Neuronal stem cell (in vitro differentiated cells): ENCODE results near the gene TBC1D14.

Source experiments
- DNase-seq: peaks from one replicate; pipeline ENCODE4 v3.0.0-alpha.2; 2013; ENCODE audit warnings: low spot score
- H2AFZ ChIP-seq: one replicate; pipeline ENCODE4 v1.6.1; 2013; ENCODE audit warnings: mild to moderate bottlenecking, low read length, inconsistent platforms
- H2AK5ac ChIP-seq: 2 replicates; pipeline ENCODE4 v1.6.1; 2013; ENCODE audit warnings: low read depth, mild to moderate bottlenecking, inconsistent platforms, low read length, moderate library complexity, mixed read lengths
- H2BK120ac ChIP-seq: 2 replicates; pipeline ENCODE4 v1.6.1; 2013; ENCODE audit warnings: low read depth, mild to moderate bottlenecking, inconsistent platforms, low read length, moderate library complexity, mixed read lengths
- H2BK12ac ChIP-seq: one replicate; pipeline ENCODE4 v1.6.1; 2013; ENCODE audit warnings: low read length, inconsistent platforms
- H2BK15ac ChIP-seq: 2 replicates; pipeline ENCODE4 v1.6.1; 2013; ENCODE audit warnings: mild to moderate bottlenecking, low read length, inconsistent platforms, mixed read lengths
- H2BK5ac ChIP-seq: one replicate; pipeline ENCODE4 v1.6.1; 2013; ENCODE audit warnings: inconsistent platforms, mild to moderate bottlenecking, low read length, moderate library complexity
- H3K14ac ChIP-seq: one replicate; pipeline ENCODE4 v1.6.1; 2013; ENCODE audit warnings: low read length, inconsistent platforms
- H3K18ac ChIP-seq: 2 replicates; pipeline ENCODE4 v1.6.1; 2013; ENCODE audit warnings: low read length, inconsistent platforms
- H3K23ac ChIP-seq: 2 replicates; pipeline ENCODE4 v1.6.1; 2013; ENCODE audit warnings: low read depth, mild to moderate bottlenecking, mixed read lengths, low read length, inconsistent platforms; ENCODE audit not compliant: poor library complexity
- H3K27ac ChIP-seq: replicated peaks from 3 replicates; pipeline ENCODE4 v1.5.1; 2013; ENCODE audit warnings: low read length, inconsistent platforms
- H3K27me3 ChIP-seq, 3 experiments: 2 replicates each; pipeline ENCODE4 v1.6.1; 2013; ENCODE audit warnings: low read length in 3 of 3, mild to moderate bottlenecking in 2 of 3, inconsistent platforms in 1 of 3, low read depth in 1 of 3, mixed read lengths in 1 of 3, moderate library complexity in 1 of 3; ENCODE audit not compliant: control insufficient read depth in 3 of 3, insufficient read depth in 3 of 3
- H3K36me3 ChIP-seq, 2 donors: replicated peaks in 1 of 2; 2 replicates each; pipeline ENCODE4 v1.6.1; 2013; ENCODE audit warnings: low read length in 2 of 2; ENCODE audit not compliant: control insufficient read depth in 2 of 2, insufficient read depth in 2 of 2
- H3K4ac ChIP-seq: 2 replicates; pipeline ENCODE4 v1.6.1; 2013; ENCODE audit warnings: inconsistent platforms, mild to moderate bottlenecking, low read length, moderate library complexity
- H3K4me1 ChIP-seq, 2 donors: 1 replicate in 1 of 2; 2 replicates in 1 of 2; pipeline ENCODE4 v1.6.1; 2013; ENCODE audit warnings: low read length in 2 of 2, low read depth in 1 of 2; ENCODE audit not compliant: control insufficient read depth in 2 of 2, insufficient read depth in 1 of 2
- H3K4me2 ChIP-seq: one replicate; pipeline ENCODE4 v1.6.1; 2013; ENCODE audit warnings: mild to moderate bottlenecking, low read length, inconsistent platforms; ENCODE audit not compliant: insufficient read depth, poor library complexity, severe bottlenecking
- H3K4me3 ChIP-seq, 2 donors: 2 replicates each; pipeline ENCODE4 v1.5.1; 2013; ENCODE audit warnings: low read length in 2 of 2, mild to moderate bottlenecking in 2 of 2, inconsistent platforms in 1 of 2, moderate library complexity in 1 of 2
- H3K79me1 ChIP-seq: one replicate; pipeline ENCODE4 v1.6.1; 2013; ENCODE audit warnings: low read depth, mild to moderate bottlenecking, inconsistent platforms, low read length, moderate library complexity
- H3K9ac ChIP-seq: one replicate; pipeline ENCODE4 v1.6.1; 2013; ENCODE audit warnings: mild to moderate bottlenecking, low read depth, low read length, inconsistent platforms; ENCODE audit not compliant: poor library complexity
- H3K9me3 ChIP-seq, 2 donors: replicated peaks in 1 of 2; 2 replicates each; pipeline versions ENCODE3 to v1.6.1; 2013; ENCODE audit warnings: low read length in 2 of 2, mild to moderate bottlenecking in 2 of 2, inconsistent platforms in 1 of 2, low read depth in 1 of 2, mixed read lengths in 1 of 2, moderate library complexity in 1 of 2; ENCODE audit not compliant: control insufficient read depth in 2 of 2, insufficient read depth in 1 of 2
- H4K8ac ChIP-seq: one replicate; pipeline ENCODE4 v1.6.1; 2013; ENCODE audit warnings: low read depth, mild to moderate bottlenecking, inconsistent platforms, low read length, moderate library complexity
- H4K91ac ChIP-seq: one replicate; pipeline ENCODE4 v1.6.1; 2013; ENCODE audit warnings: low read length, low read depth, mild to moderate bottlenecking, inconsistent platforms; ENCODE audit not compliant: poor library complexity
- WGBS, 2 donors: extraction: QIAGEN DNeasy Blood & Tissue Kit; methylation state at CpG; one replicate each; pipeline ENCODE4 v1.1.7; 2013; ENCODE audit warnings: missing lambda C conversion rate in 2 of 2, mixed read lengths in 1 of 2; ENCODE audit not compliant: insufficient read length in 2 of 2, insufficient replicate concordance in 1 of 2; ENCODE audit errors: extremely low coverage in 2 of 2; 5-methylcytosine and 5-hydroxymethylcytosine counted together

The TBC1D14 gene

GRCh38 chr4:7052313-7052712, 142.7 kb downstream of the TBC1D14 start:
- H3K4me3 ChIP-seq: peak overlapping the region in 1 of 2 donors; percentile 45
- H3K4ac ChIP-seq: no peak overlapping the region
- H2BK5ac ChIP-seq: no peak overlapping the region
- no peaks in the 10 kb centered on the region for H3K27me3 ChIP-seq
- H3K14ac ChIP-seq: no peak overlapping the region
- H3K79me1 ChIP-seq: peaks cover 17% of the 10 kb centered on the region
- no peak overlapping the region for H3K18ac ChIP-seq
- H3K4me1 ChIP-seq: no peaks in the 10 kb centered on the region
- no peak overlapping the region for H4K8ac ChIP-seq
- WGBS, 2 donors: no CpG with 5 or more reads among the region's 14 CpGs
- H3K4me2 ChIP-seq: no peak overlapping the region
- H2BK12ac ChIP-seq: no peak overlapping the region
- peaks cover 0 to 4% of the 10 kb centered on the region in 2 donors for H3K9me3 ChIP-seq
- H3K23ac ChIP-seq: no peak overlapping the region
- peaks cover 15 to 54% of the 10 kb centered on the region in 2 donors for H3K36me3 ChIP-seq
- no peak overlapping the region for H4K91ac ChIP-seq
- H3K9ac ChIP-seq: no peak overlapping the region
- no peak for DNase-seq
- no peak overlapping the region for H2BK15ac ChIP-seq
- no peak overlapping the region for H2AK5ac ChIP-seq
- H3K27ac ChIP-seq: no peak overlapping the region
- H2AFZ ChIP-seq: no peak overlapping the region
- no peak overlapping the region for H2BK120ac ChIP-seq

DNA sequence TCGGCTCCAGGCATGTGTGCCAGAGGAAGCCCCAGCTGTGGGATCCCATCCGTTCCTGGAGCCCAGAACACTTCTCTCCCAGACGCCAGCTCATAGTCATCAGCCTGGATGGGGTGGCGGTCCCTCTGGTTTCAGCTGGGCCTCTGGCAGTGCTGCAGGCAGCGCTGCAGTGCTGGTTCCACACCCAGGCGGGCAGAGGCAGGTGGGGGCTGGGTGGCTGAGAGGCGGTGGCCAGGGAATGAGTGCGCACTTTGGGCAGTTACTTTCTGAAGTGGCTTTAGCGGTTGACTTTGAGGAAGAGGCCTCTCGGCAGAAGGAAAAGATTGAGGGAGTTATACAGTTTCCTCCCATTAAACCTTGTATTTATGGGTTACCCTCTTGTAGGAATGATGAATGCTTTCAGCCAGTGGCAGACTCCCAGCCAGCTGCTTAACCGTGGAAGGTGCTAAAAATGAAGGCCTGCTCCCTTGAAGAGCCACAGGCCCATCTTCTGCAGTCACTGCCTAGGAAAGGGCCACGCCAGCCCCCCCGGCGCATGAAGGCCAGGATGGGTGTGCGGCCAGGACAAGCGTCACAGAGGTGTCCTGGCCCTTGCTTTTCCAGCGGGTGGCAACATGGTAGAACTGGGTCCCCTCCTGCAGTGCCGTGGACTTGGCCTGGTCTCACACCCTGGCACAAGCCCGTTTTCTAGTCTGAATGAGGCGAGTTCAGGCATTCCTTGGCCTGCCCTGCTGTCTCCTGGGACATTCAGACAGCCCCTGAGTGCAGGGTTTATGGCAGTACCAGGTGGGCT, 143.5 kb downstream of the TBC1D14 start:
- H4K91ac ChIP-seq: no peak overlapping the region
- H3K23ac ChIP-seq: no peak overlapping the region
- peaks cover 0 to 4% of the 10 kb centered on the region in 2 donors for H3K9me3 ChIP-seq
- H3K36me3 ChIP-seq: peaks cover 15 to 59% of the 10 kb centered on the region in 2 donors
- H3K4me3 ChIP-seq: no peak overlapping the region
- no peak overlapping the region for H2AFZ ChIP-seq
- H2BK12ac ChIP-seq: no peak overlapping the region
- no peaks in the 10 kb centered on the region for H3K27me3 ChIP-seq
- H3K14ac ChIP-seq: no peak overlapping the region
- DNase-seq: no peak
- H3K27ac ChIP-seq: no peak overlapping the region
- peaks cover 12% of the 10 kb centered on the region for H3K79me1 ChIP-seq
- no peak overlapping the region for H2BK5ac ChIP-seq
- no peak overlapping the region for H2BK15ac ChIP-seq
- H3K18ac ChIP-seq: no peak overlapping the region
- H2AK5ac ChIP-seq: no peak overlapping the region
- WGBS, 2 donors: no CpG with 5 or more reads among the region's 20 CpGs
- no peak overlapping the region for H4K8ac ChIP-seq
- H3K9ac ChIP-seq: peak overlapping the region; percentile 18
- no peak overlapping the region for H3K4me2 ChIP-seq
- no peak overlapping the region for H3K4ac ChIP-seq
- H2BK120ac ChIP-seq: no peak overlapping the region
- H3K4me1 ChIP-seq: no peaks in the 10 kb centered on the region

- H3K23ac ChIP-seq: no peak overlapping the region
- no peak overlapping the region for H2AK5ac ChIP-seq
- no peak overlapping the region for H4K91ac ChIP-seq
- DNase-seq: no peak
- no peak overlapping the region for H4K8ac ChIP-seq
- no peak overlapping the region for H3K18ac ChIP-seq
- H3K4ac ChIP-seq: no peak overlapping the region
- H3K27me3 ChIP-seq: no peaks in the 10 kb centered on the region
- H2AFZ ChIP-seq: no peak overlapping the region
- H3K9me3 ChIP-seq: peaks cover 0 to 4% of the 10 kb centered on the region in 2 donors
- no peak overlapping the region for H2BK15ac ChIP-seq
- H2BK120ac ChIP-seq: no peak overlapping the region
- no peak overlapping the region for H3K4me3 ChIP-seq
- H3K14ac ChIP-seq: no peak overlapping the region
- H3K27ac ChIP-seq: no peak overlapping the region
- no peaks in the 10 kb centered on the region for H3K4me1 ChIP-seq
- H3K4me2 ChIP-seq: no peak overlapping the region
- WGBS, 2 donors: no CpG with 5 or more reads among the region's 52 CpGs
- peak overlapping the region; percentile 12 for H3K9ac ChIP-seq
- H3K79me1 ChIP-seq: peaks cover 12% of the 10 kb centered on the region
- peaks cover 15 to 66% of the 10 kb centered on the region in 2 donors for H3K36me3 ChIP-seq
- H2BK5ac ChIP-seq: peak overlapping the region; percentile 1
- no peak overlapping the region for H2BK12ac ChIP-seq
Observed at GRCh38 chr4:7054106-7054880, 144.7 kb downstream of the TBC1D14 start.
